K562 treated with DMSO at 1 percent for 24 hours (cell line): ENCODE measurements around the gene NTRK1. TPM values are rescaled to one million over a fixed set of nuclear protein-coding genes. Genes with fewer than 3 reads are reported as not detected.

Source experiments
- total RNA-seq: library from RNA; unstranded; fragments of 300-600 nt; gene quantifications from 2 replicates; pipeline ENCODE4 v1.2.3, GENCODE V29; 2022; ENCODE audit warnings: low read depth; ENCODE audit not compliant: insufficient read depth

The NTRK1 gene
- total RNA-seq: 18.2 and 25.6 TPM in 2 replicates

GRCh38 chr1:156860628-156861423 is at the start of gene NTRK1:
Gene NTRK1, plus strand, starts transcription at chr1:156860865. Its CDS starts 70 bp downstream, at chr1:156860935.

GRCh38 chr1:156816561-156817328 is 43.9 kb upstream of the NTRK1 start, which contains the start of gene SH2D2A:
Gene SH2D2A, minus strand, starts transcription at chr1:156816848. Its CDS starts 140 bp downstream, at chr1:156816708.

GRCh38 chr1:156858959-156859522 is 1.6 kb upstream of the NTRK1 start, which contains the start of gene INSRR:
Gene INSRR, minus strand, starts transcription at chr1:156859117. Its CDS starts 496 bp downstream, at chr1:156858621.

GRCh38 chr1:156893048-156893953 is 32.6 kb downstream of the NTRK1 start, which contains the start of gene PEAR1:
Gene PEAR1, plus strand, starts transcription at chr1:156893718. Its CDS starts 10,209 bp downstream, at chr1:156903927.

DNA sequence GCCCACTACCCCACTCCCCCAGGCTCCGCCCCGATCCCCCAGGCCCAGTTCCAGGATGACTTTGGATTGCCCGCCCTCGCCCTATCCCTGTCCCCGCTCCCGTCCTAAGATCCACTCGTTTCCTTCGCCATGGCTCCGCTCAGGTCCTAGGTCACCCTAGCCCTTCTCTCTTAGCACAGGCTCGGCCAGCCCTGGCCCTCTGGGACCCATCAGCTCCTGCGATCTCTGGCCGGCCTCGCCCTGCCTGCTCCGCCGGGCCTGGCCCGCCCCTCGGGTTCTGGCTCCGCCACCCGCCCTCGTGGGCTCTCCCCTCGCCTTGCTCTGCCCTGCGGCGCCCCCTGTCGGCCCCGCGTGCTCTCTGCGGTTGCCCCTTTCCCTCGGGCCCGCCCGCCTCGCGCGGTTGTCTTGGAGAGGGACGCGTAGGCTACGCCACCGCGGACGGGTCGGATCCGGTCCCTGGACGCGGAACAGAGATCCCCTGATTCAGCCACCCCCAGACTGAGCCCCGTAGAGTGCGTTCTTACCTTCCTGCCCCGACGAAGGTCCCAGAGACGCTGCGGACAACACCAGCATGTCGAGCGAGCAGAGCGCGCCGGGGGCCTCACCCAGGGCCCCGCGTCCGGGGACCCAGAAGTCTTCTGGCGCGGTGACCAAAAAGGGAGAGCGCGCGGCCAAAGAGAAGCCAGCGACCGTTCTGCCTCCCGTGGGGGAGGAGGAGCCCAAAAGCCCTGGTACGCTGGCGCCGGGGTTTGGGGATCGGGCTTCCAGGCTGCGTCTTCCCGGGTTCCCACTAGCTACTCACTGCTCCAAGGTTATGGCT is 59.8 kb downstream of the NTRK1 start, which contains the start of gene LRRC71:
TSS of gene LRRC71 (plus strand) at position 400 of the 820 bp plus-strand sequence. CDS start at position 572, 172 bp downstream.

Other genes starting within 250 kb of the NTRK1 start
- 5.1 and 5.2 TPM in 2 replicates for gene HAPLN2, start 241.4 kb upstream of the NTRK1 start, total RNA-seq
- gene BCAN, start 218.7 kb upstream of the NTRK1 start, total RNA-seq: 0.31 and 0.39 TPM in 2 replicates
- 6.8 and 7.7 TPM in 2 replicates for gene NES, start 183.5 kb upstream of the NTRK1 start, total RNA-seq
- gene CRABP2, start 155.3 kb upstream of the NTRK1 start, total RNA-seq: 2.5 and 4.2 TPM in 2 replicates
- 72.0 and 76.3 TPM in 2 replicates for gene METTL25B, start 132.4 kb upstream of the NTRK1 start, total RNA-seq
- gene ISG20L2, start 132.1 kb upstream of the NTRK1 start, total RNA-seq: 35.3 and 37.3 TPM in 2 replicates
- 21.1 and 32.9 TPM in 2 replicates for gene MRPL24, start 119.8 kb upstream of the NTRK1 start, total RNA-seq
- gene HDGF, start 109.2 kb upstream of the NTRK1 start, total RNA-seq: 155 and 157 TPM in 2 replicates
- gene PRCC, start 93.3 kb upstream of the NTRK1 start, total RNA-seq: 92.3 and 97.2 TPM in 2 replicates
- 13.8 and 17.6 TPM in 2 replicates for gene SH2D2A, start 44.0 kb upstream of the NTRK1 start, total RNA-seq
- gene INSRR, start 1.7 kb upstream of the NTRK1 start, total RNA-seq: 0.45 and 0.51 TPM in 2 replicates
- gene PEAR1, start 32.9 kb downstream of the NTRK1 start, total RNA-seq: 4.9 and 5.1 TPM in 2 replicates
- gene LRRC71, start 59.8 kb downstream of the NTRK1 start, total RNA-seq: 0.32 and 0.36 TPM in 2 replicates
- gene ARHGEF11, start 184.9 kb downstream of the NTRK1 start, total RNA-seq: 19.1 and 19.2 TPM in 2 replicates
- gene ETV3L, start 238.9 kb downstream of the NTRK1 start, total RNA-seq: not detected in 2 replicates